GM15510 (cell line): Measurements from ENCODE around the gene TPI1.

Source experiments
- POLR2A ChIP-seq: IDR thresholded peaks from 3 replicates; pipeline ENCODE4 v1.6.1; 2011; ENCODE audit warnings: borderline replicate concordance; ENCODE audit not compliant: insufficient read length; ENCODE audit errors: extremely low read depth

The TPI1 gene

GRCh38 chr12:6867413-6868210 lies at the start of gene TPI1:
TSS of gene TPI1 (plus strand) at chr12:6867531. CDS start at chr12:6867567, 36 bp downstream.
- peak; percentile 98 for TF ChIP-seq POLR2A

DNA sequence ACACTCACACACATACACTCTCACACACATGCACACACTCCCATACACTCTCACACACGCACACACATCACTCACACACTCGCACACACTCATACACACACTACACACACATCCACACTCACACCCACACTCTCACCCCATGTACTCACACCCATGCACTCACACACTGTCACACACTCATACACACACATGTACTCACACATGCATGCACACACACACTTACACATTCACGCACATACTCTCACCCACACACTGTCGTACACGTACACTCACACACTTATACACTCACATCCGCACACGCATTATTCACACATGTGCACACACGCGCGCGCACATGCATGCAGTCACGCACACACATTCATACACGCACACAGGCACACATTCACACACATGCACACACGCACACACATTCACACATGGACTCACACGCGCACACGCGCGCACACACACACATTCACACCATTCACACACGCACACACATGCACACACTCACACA lies 49.6 kb upstream of the TPI1 start:
- TF ChIP-seq POLR2A, result no peak

DNA sequence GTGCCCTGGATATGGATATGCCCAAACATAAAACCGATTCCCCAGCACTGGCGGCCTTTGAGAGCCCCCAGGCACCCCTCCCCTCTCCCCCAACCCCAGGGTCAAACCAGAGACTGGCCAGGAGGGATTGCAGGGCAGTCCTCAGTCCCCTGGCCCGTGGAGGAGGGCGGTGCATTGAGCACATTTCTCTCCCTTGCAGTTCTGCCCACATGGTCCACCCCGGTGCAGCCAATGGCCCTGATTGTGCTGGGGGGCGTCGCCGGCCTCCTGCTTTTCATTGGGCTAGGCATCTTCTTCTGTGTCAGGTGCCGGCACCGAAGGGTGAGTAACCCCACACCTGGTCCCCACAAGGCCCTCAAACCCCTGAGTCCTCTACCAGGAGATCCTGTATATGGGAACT lies 49.1 kb upstream of the TPI1 start:
- no peak for TF ChIP-seq POLR2A

DNA sequence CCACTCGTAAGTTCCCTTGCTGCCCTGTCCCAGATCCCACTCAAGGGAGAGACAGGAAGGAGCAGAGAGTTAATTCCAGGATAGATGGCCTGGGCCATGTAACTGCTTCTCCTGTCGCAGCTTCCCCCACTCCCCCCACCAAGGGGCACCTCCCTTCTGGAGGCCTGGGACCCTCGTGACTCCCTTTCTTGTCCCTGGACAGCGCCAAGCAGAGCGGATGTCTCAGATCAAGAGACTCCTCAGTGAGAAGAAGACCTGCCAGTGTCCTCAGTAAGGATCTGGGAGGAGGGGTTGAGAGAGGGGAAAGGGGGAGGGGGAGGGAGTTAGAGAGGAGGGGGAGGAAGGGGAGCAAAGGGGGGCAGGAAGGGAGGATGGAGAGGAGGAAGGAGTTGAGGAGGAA lies 48.7 kb upstream of the TPI1 start:
- no peak for TF ChIP-seq POLR2A

GRCh38 chr12:6819106-6820030 lies 48.0 kb upstream of the TPI1 start:
- TF ChIP-seq POLR2A, result no peak

GRCh38 chr12:6820166-6820565 lies 47.2 kb upstream of the TPI1 start:
- no peak for TF ChIP-seq POLR2A

DNA sequence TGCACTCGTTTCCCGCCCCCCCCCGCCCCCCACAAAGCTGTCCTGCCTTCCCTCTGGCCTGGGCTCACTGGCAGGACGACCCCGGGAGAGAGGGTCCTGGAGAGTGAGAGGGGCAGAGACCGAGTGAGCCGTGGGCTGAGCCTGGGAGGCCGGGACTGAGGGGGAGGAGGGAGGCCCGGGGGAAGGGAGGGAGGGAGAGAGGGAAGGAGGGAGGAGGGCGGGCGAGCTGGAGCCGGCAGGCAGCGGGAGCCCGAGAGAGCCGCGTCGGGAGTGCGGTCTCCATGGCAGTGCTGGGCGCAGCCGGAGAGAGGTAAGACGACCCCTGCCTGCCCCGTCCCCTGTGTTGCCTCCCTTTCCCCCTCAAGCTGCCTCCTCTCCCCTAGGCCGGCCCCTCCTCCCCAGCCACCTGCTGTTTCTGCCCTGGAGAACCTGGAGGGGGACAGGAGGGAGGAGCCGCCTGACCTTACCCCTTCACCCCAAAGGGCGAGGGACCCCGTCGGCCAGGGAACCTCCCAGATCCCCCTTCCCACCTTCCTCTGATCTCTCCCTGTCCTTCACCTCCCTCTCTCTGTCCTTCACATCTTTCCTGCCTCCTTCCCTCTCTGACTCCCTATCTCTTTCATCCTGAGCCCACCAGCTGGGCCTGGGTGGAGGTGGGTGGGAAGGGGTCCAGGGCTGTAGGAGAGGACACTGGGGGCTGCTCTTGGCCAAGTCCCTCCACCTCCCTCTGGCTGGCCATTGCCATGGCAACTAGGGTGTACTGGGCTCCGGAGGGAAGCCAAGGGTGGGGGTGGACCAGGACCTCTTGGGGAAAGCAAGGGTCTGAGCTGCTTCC lies 45.5 kb upstream of the TPI1 start, which contains the start of gene GPR162:
GPR162 (plus strand) TSS at position 231 of the 835 bp plus-strand sequence. CDS start 2,078 bp downstream, outside the sequence.
- TF ChIP-seq POLR2A, result no peak

GRCh38 chr12:6822426-6823135 lies 44.8 kb upstream of the TPI1 start:
- TF ChIP-seq POLR2A, result no peak

DNA sequence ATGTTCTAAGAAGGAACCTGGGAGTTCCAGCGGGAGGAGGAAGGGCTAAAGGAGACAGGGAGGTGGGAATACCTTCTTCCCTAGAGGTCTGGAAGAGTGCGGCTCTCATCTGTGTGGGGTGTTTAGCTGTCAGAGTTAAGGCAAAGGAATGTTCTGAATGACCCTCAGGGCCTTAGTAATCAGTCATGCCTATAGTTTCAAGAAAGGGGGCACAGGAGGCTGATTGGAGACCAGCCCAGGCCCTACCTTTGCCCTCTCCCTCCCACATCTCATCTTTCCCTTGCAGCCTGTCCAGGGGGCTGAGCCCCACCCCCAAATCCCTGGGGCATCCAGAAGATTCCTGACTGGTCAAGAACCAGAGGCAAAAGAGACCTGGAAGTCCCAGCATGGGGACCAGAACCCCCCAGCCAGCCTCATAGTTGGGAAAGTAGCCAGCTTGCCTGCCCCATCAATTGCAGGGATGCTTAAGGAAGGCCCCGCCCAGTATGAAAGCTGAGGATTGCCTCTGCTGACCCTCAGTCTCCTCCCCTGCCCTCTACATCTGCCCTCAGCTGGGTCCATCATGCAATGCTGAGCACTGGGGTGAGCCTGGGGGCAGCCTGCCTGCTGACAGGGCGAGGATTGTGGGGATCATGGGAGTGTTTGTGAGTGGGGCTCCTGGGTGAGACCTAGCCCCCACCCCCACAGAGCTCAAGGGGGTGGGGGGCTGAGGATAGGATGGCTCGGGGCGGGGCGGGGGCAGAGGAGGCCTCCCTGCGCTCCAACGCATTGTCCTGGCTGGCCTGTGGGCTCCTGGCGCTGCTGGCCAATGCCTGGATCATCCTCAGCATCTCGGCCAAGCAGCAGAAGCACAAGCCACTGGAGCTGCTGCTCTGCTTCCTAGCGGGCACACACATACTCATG lies 43.9 kb upstream of the TPI1 start:
- no peak for TF ChIP-seq POLR2A

- TF ChIP-seq POLR2A, result no peak
Observed at GRCh38 chr12:6824085-6824775, 43.1 kb upstream of the TPI1 start.

- no peak for TF ChIP-seq POLR2A
Observed at GRCh38 chr12:6824901-6825381, 42.4 kb upstream of the TPI1 start.
